HepG2 (cell line): Measurements from ENCODE around the gene SLC4A7. TPM values are rescaled to one million over a fixed set of nuclear protein-coding genes. Genes with fewer than 3 reads are reported as not detected.

Experiments used
- BCL6 ChIP-seq: IDR thresholded peaks from 2 replicates; pipeline ENCODE4 v1.6.1; 2016; ENCODE audit warnings: missing genetic modification reagents, missing compliant biosample characterization
- CC2D1A ChIP-seq: sonication (generic); formaldehyde crosslinking; IDR thresholded peaks from 2 replicates; pipeline ENCODE4 v1.8.1; 2023; ENCODE audit warnings: mild to moderate bottlenecking, missing genetic modification reagents
- CEBPB ChIP-seq: IDR thresholded peaks from 2 replicates; pipeline ENCODE4 v1.6.1; 2011; ENCODE audit warnings: low read depth, low read length, improper control_type of control experiment, borderline replicate concordance
- CHD2 ChIP-seq: IDR thresholded peaks from 2 replicates; pipeline ENCODE4 v1.6.1; 2011; ENCODE audit warnings: low read depth, low read length, improper control_type of control experiment
- CREB1 ChIP-seq, 2 experiments: fragments of 450-650 bp in 1 of 2; IDR thresholded peaks; 2 replicates each; pipeline ENCODE4 v1.6.1; 2016 to 2017; ENCODE audit warnings: control low read depth in 1 of 2, mild to moderate bottlenecking in 1 of 2, missing compliant biosample characterization in 1 of 2, missing genetic modification characterization in 1 of 2
- ETV5 ChIP-seq: IDR thresholded peaks from 2 replicates; pipeline ENCODE4 v1.6.1; 2018; ENCODE audit warnings: missing biosample characterization, missing genetic modification reagents, inconsistent platforms, borderline replicate concordance
- FOXA3 ChIP-seq: IDR thresholded peaks from 2 replicates; pipeline ENCODE4 v1.6.1; 2016; ENCODE audit warnings: missing genetic modification reagents, missing compliant biosample characterization
- HNF4A ChIP-seq: sonication (generic); formaldehyde crosslinking; IDR thresholded peaks from 2 replicates; pipeline ENCODE4 v1.4.0; 2020; ENCODE audit warnings: missing genetic modification reagents
- HNRNPLL ChIP-seq: fragments of 200-400 bp; formaldehyde crosslinking; IDR thresholded peaks from 2 replicates; pipeline ENCODE4 v1.6.1; 2017; ENCODE audit warnings: mild to moderate bottlenecking, low read depth, low read length; ENCODE audit not compliant: poor library complexity, severe bottlenecking
- NAIF1 ChIP-seq: sonication (generic); formaldehyde crosslinking; IDR thresholded peaks from 2 replicates; pipeline ENCODE4 v1.5.0; 2020; ENCODE audit warnings: mild to moderate bottlenecking, missing genetic modification reagents, borderline replicate concordance
- PRMT3 ChIP-seq: sonication (generic); formaldehyde crosslinking; IDR thresholded peaks from 2 replicates; pipeline ENCODE4 v1.8.1; 2022; ENCODE audit warnings: low read depth, mild to moderate bottlenecking, moderate library complexity, missing genetic modification reagents, borderline replicate concordance
- RXRB ChIP-seq: IDR thresholded peaks from 2 replicates; pipeline ENCODE4 v1.6.1; 2016; ENCODE audit warnings: borderline replicate concordance, missing genetic modification reagents, missing compliant biosample characterization
- SOX6 ChIP-seq, 2 experiments: fragments of 450-650 bp in 1 of 2; sonication (generic) in 1 of 2; formaldehyde crosslinking in 1 of 2; IDR thresholded peaks; 2 replicates each; pipeline versions ENCODE4 v1.4.0 to v1.6.1; 2017 to 2020; ENCODE audit warnings: antibody characterized with exemption in 1 of 2, mild to moderate bottlenecking in 1 of 2, missing genetic modification reagents in 1 of 2
- TEAD3 ChIP-seq: optimal IDR thresholded peaks from 2 replicates; pipeline ENCODE3; 2016; ENCODE audit warnings: borderline replicate concordance
- TMF1 ChIP-seq: sonication (generic); formaldehyde crosslinking; IDR thresholded peaks from 2 replicates; pipeline ENCODE4 v1.8.1; 2022; ENCODE audit warnings: low read depth, missing genetic modification reagents
- YEATS4 ChIP-seq: sonication (generic); formaldehyde crosslinking; IDR thresholded peaks from 2 replicates; pipeline ENCODE4 v1.4.0; 2020; ENCODE audit warnings: missing genetic modification reagents, borderline replicate concordance
- ZBTB42 ChIP-seq: sonication (generic); formaldehyde crosslinking; IDR thresholded peaks from 2 replicates; pipeline ENCODE4 v1.5.0; 2020; ENCODE audit warnings: mild to moderate bottlenecking, missing genetic modification reagents
- ZNF7 ChIP-seq: IDR thresholded peaks from 2 replicates; pipeline ENCODE4 v1.6.1; 2016; ENCODE audit warnings: missing biosample characterization, missing genetic modification reagents
- ZNF720 ChIP-seq: sonication (generic); formaldehyde crosslinking; IDR thresholded peaks from 2 replicates; pipeline ENCODE4 v1.4.0; 2020; ENCODE audit warnings: missing genetic modification reagents
- ZNF766 ChIP-seq: sonication (generic); formaldehyde crosslinking; IDR thresholded peaks from 2 replicates; pipeline ENCODE4 v1.5.0; 2020; ENCODE audit warnings: missing genetic modification reagents, borderline replicate concordance
- ZNF788 ChIP-seq: sonication (generic); formaldehyde crosslinking; IDR thresholded peaks from 2 replicates; pipeline ENCODE4 v1.5.0; 2020; ENCODE audit warnings: mild to moderate bottlenecking, missing genetic modification reagents, borderline replicate concordance
- polyA plus RNA-seq, 8 experiments: library from polyadenylated mRNA; depleted of rRNA in 3 of 8; stranded (reverse) in 7 of 8; unstranded in 1 of 8; fragments of >200 nt; fragmentation: Illumina TruSeq in 4 of 8; extraction: Trizol in 4 of 8; gene quantifications; 2 replicates each; pipeline versions ENCODE4 v1.2.1 to v1.2.3, GENCODE V29; 2011 to 2016; ENCODE audit warnings: low read depth in 4 of 8, missing spikeins in 1 of 8, mixed read lengths in 1 of 8; ENCODE audit not compliant: insufficient read depth in 1 of 8
- total RNA-seq, 5 experiments: library from RNA; depleted of rRNA; stranded (reverse); fragments of >200 nt; fragmentation: Illumina TruSeq; extraction: Trizol; gene quantifications; 2 replicates each; pipeline ENCODE4 v1.2.3, GENCODE V29; 2016; ENCODE audit warnings: low read depth in 1 of 5
- TF ChIP-seq, protein P1 (sequence below), 2 experiments: sonication (generic) in 1 of 2; formaldehyde crosslinking in 1 of 2; IDR thresholded peaks; 2 replicates each; pipeline versions ENCODE4 v1.6.1 to v1.9.0; 2014 to 2022; ENCODE audit warnings: antibody characterized with exemption in 1 of 2, borderline replicate concordance in 1 of 2, inconsistent platforms in 1 of 2, low read depth in 1 of 2, missing genetic modification reagents in 1 of 2
- TF ChIP-seq, protein P2 (sequence below): fragments of 450-650 bp; IDR thresholded peaks from 2 replicates; pipeline ENCODE4 v1.6.1; 2017

SLC4A7 gene
- total and polyA plus RNA-seq, 2 of the 13 experiments (the other 11 are each of a cell fraction or from before 2014, with no cell fraction given), result 16.4 to 43.8 TPM

DNA sequence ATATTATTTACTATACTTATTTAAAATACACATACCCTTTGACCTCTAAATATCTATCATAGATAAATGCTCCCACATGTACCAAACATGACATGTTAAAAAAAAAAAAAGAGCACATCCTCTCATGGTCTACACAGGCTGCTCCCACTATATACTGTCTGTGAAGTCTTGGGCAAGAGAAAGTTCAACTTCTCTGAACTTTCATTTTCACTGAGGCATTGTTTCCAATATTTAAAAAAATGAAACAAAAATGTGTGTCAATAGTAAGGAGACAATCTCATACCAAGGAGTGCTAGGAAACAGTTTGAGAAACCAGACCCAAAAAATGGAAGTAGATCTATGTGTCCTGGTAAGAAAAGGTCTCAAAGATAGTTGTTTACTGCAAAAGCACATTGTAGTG lies 29.3 kb downstream of the SLC4A7 start (continued):
- TF ChIP-seq, protein P1, sequence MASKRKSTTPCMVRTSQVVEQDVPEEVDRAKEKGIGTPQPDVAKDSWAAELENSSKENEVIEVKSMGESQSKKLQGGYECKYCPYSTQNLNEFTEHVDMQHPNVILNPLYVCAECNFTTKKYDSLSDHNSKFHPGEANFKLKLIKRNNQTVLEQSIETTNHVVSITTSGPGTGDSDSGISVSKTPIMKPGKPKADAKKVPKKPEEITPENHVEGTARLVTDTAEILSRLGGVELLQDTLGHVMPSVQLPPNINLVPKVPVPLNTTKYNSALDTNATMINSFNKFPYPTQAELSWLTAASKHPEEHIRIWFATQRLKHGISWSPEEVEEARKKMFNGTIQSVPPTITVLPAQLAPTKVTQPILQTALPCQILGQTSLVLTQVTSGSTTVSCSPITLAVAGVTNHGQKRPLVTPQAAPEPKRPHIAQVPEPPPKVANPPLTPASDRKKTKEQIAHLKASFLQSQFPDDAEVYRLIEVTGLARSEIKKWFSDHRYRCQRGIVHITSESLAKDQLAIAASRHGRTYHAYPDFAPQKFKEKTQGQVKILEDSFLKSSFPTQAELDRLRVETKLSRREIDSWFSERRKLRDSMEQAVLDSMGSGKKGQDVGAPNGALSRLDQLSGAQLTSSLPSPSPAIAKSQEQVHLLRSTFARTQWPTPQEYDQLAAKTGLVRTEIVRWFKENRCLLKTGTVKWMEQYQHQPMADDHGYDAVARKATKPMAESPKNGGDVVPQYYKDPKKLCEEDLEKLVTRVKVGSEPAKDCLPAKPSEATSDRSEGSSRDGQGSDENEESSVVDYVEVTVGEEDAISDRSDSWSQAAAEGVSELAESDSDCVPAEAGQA (IDR thresholded peaks at IDR 0.05; ENCODE audit: low read depth), result no peak
- TF ChIP-seq, protein P1 (CRISPR knock-in tag; IDR thresholded peaks at IDR 0.05; ENCODE audit: borderline replicate concordance), result no peak
- TF ChIP-seq, protein P2, sequence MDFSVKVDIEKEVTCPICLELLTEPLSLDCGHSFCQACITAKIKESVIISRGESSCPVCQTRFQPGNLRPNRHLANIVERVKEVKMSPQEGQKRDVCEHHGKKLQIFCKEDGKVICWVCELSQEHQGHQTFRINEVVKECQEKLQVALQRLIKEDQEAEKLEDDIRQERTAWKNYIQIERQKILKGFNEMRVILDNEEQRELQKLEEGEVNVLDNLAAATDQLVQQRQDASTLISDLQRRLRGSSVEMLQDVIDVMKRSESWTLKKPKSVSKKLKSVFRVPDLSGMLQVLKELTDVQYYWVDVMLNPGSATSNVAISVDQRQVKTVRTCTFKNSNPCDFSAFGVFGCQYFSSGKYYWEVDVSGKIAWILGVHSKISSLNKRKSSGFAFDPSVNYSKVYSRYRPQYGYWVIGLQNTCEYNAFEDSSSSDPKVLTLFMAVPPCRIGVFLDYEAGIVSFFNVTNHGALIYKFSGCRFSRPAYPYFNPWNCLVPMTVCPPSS, result no peak
- TF ChIP-seq CREB1 (IDR thresholded peaks at IDR 0.05), result no peak
- TF ChIP-seq CREB1 (CRISPR knock-in tag; IDR thresholded peaks at IDR 0.05), result no peak
- no peak for TF ChIP-seq ZNF766 (CRISPR knock-in tag)
- TF ChIP-seq CEBPB, result peak; percentile 59; the same call in 1 of the 2 replicates
- TF ChIP-seq ZNF720, result no peak
- no peak for TF ChIP-seq ZBTB42 (CRISPR knock-in tag)
- no peak for TF ChIP-seq ZNF788 (CRISPR knock-in tag)
- peak; percentile 58 for TF ChIP-seq HNF4A (CRISPR knock-in tag)
- no peak for TF ChIP-seq CHD2
- TF ChIP-seq FOXA3 (CRISPR knock-in tag), result 0 out of 2 replicates have a peak, but pooled peaks have one; percentile 27
- TF ChIP-seq RXRB (CRISPR knock-in tag), result peak; percentile 44; the same call in 1 of the 2 replicates
- no peak for TF ChIP-seq TMF1
- TF ChIP-seq NAIF1 (CRISPR knock-in tag), result no peak
- peak; percentile 17 for TF ChIP-seq TEAD3 (CRISPR knock-in tag)
- no peak for TF ChIP-seq SOX6 (IDR thresholded peaks at IDR 0.05)
- TF ChIP-seq SOX6 (CRISPR knock-in tag; IDR thresholded peaks at IDR 0.05), result peak; percentile 69
- TF ChIP-seq ETV5, result no peak
- no peak for TF ChIP-seq CC2D1A (CRISPR knock-in tag)
- no peak for TF ChIP-seq YEATS4
- TF ChIP-seq BCL6, result 0 out of 2 replicates have a peak, but pooled peaks have one; percentile 6
- peak; percentile 95 for TF ChIP-seq ZNF7
- TF ChIP-seq HNRNPLL, result no peak
- no peak for TF ChIP-seq PRMT3 (CRISPR knock-in tag)
